ENCODE measurements around the gene TRNAU1AP.
A peak's percentile ranks its signal among the peaks of the same experiment; 100 is the strongest.
"Not testable (repeated sequence)": the region's sequence is repeated elsewhere in the genome, so short reads cannot be mapped to it uniquely, and the experiment has no call there.

Gene TRNAU1AP

DNA sequence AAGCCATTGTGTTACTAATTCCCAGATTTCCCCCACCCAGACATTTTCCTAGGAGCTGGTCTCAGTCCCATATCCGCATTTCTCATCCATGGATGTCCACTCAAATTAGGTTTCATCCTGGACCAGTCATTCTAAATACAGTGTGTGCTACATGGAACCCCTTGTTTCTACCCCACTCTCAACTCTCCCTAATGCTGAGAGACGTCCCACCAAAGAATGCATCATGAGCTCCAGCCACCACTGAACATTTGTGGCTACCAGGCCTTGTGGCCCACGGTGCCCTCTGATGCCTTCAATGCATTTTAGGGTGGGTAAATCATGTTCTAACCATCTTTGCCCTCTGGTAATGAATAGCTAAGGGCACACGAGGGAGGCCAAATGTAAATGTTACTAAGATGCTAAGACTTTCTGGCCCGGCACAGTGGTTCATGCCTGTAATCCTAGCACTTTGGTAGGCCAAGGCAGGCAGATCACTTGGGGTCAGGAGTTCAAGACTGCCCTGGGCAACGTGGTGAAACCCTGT, 25.9 kb downstream of the TRNAU1AP start:
- DNase-seq: no peak

DNA sequence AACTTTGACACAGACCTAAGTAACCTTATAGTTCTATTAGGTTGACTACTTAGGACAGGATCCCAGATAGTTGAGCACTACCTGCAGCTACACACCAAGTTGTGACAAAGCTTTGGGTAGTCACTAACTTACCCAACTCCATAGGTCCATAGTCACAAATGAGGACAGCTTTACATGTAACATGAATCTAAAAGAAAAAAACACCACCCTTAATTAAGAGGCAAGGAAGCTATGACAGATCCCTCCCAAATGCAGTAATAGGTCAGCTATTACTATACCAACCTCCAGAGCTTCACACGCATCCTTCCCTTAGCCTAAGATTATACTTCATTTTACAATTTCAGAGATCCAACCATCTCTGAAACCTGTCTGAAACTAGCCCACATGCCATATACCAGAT, 26.5 kb downstream of the TRNAU1AP start:
- DNase-seq: no peak

DNA sequence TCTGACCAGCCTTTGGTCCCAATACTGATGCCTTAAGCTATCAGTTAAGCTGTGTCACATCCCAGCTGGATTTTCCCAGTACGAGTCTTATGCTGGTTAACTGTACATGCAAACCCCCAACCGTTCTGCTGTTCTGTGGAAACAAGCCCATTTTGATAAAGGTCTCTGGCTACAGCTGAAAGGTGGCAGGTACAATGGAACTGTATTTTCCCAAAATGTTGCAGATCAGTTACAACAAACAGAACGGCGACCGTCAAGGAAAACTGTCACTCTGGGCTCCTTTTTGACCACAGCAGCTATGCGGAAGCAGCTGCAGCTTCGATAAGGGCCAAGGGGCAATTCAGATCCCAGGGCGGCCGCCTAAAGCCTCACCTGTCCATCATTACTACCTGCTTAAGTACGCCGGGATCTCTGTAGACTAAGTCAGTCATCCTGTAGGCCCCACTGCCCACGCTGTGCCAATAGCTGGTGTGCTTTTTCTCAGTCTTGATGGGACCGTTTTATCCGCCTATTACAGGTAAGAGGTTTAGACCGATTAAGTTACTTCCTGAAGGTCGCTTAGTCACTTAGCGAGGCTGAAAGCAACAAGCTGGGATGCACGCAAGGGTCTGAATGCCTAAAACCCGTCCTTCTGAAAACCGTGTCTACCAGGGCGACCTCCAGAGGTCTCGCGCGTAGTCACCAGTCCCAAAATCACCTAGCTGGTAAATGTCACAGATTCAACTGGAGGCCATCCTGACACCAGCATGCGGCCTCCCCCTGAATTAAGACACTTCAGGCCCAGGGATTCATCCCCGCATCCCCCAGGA, 28.0 kb downstream of the TRNAU1AP start:
- DNase-seq: peak; percentile 65

DNA sequence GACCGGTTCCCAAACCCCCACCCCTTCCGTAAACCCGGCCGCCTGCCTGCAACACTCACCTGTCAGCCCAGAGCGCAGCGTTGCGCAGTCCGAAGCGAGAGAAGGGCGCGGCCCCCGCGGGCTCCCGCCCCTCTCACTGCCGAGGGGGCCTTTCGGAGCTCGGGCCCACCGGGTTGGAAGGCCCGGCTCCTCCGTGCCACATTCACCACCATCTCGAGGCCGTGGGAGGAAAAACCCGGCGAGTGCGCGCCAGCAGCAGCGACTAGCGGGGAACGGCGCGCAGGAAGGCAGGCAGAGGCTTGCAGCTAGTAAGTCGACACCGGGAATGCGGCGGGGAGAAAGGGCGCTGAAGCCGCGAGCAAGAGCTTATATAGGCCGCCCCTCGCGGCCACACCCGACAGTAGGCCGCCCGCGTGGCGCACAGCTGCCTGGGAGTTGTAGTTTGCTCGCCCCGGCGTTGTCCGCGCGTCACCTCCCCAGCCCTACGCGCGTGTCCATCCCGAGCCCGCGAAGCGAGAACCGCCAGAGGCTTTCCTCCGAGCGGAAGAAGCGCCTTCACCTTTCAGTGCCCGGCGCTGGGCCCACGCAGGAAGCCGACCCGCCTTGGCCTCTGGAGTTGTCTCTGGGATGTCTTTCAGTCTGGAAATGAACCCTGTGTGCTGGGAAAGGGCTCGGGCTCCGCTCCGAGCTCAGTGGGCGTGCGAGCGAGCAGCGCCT, 28.8 kb downstream of the TRNAU1AP start:
- DNase-seq: peak; percentile 93

DNA sequence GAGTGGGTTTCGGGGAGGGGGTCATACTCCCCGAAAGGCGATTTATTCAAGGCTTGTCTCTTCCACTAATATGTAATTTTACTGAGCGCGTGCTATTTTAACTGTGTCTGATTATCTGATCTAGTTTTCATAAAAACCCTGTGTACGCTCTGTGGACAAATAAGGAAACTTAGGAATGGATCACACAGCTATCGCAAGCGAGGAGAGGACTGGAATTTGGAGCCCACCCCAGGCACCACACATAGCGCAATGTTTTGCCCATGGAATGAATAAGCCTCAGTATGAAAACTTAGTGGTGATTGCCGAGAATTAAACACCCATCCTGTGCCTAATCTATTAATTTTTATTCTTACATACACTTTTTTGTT, 29.3 kb downstream of the TRNAU1AP start:
- DNase-seq: no peak

DNA sequence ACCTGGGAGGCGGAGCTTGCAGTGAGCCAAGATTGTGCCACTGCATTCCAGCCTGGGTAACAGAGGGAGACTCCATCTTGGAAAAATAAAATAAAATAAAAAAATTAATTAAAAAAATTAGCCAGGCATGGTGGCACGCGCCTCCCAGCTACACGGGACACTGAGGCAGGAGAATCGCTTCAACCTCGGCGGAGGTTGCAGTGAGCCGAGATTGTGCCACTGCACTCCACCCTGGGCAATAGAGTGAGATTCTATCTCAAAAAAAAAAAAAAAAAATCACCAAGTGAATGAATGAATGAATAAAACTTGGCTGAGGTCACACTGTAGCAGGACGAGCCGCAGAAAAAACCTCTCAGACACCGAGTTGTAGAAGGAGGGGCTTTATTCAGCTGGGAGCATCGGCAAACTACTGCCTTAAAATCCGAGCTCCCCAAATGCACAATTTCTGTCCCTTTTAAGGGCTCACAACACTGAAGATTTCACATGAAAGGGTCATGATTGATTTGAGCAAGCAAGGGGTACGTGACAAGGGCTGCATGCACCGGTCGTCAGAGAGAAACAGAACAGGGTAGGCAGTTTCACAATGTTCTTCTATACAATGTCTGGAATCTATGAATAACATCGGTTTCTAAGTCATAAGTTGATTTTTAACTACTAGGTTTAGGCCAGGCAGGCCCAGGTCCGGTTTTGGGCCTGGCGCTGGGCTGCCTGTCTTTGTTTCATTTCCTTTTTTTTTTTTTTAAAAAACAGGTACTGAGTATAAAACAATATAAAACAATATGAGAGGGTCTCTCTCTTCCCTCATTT, 33.9 kb downstream of the TRNAU1AP start:
- DNase-seq: not testable (repeated sequence)

DNA sequence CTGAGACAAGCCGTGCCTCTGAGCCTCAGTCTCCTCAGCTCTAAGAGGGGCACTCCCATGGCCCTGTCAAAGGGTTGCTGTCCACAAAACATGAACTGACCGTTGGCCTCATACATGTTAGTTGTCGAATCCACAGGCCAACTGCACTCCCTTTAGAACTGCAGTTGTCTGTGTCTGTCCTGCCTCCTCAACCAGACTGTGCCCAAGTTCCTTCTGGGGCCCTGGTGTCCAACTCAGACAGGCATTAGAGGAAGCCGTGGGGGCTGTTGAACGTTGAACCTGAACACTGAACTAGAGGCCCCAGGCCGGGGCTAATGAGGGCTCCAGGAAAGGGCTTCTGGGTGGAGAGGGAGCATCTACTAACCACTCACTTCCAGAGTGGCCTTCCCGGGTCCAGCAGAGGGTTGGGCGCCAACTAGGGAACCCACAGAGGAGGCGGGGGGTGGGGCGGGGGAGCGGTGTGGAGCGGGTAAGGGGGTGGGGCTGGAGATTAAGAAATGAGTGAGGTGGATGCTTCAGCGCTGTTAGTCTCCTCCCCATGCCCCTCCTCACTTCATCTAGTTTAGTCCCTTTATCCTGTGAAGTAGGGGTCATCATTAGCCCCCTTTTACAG, 38.9 kb downstream of the TRNAU1AP start, which contains the start of gene RAB42:
TSS of gene RAB42 (plus strand) at position 558 of the 613 bp plus-strand sequence. CDS start 247 bp downstream, outside the sequence.
- DNase-seq: no peak

DNA sequence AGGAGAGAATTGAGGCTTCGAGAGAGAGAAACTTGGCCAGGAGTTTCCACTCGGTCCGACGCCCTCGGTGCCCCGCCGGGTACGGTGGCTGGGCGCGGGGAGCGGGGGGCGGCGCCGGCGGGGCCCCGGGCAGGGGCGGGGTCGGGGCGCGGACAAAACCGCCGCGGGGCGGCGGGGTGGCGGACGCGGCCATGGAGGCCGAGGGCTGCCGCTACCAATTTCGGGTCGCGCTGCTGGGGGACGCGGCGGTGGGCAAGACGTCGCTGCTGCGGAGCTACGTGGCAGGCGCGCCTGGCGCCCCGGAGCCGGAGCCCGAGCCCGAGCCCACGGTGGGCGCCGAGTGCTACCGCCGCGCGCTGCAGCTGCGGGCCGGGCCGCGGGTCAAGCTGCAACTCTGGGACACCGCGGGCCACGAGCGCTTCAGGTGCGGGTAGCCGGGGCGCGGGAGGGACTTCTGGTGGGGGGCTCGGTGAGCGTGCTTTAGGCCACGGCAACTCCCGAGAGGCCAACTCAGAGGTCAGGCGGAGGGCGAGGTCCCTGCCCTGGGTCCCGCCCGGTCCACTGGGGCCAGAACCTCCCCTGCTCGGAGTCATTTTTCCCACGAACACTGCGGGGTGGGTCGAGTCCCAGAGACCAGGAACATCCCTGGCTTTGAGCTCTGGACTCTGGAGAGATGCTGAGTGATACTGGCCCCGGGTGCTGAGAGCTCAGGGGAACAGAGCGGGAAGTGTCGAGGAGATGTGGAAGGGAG, 39.6 kb downstream of the TRNAU1AP start:
- no peak for DNase-seq

DNA sequence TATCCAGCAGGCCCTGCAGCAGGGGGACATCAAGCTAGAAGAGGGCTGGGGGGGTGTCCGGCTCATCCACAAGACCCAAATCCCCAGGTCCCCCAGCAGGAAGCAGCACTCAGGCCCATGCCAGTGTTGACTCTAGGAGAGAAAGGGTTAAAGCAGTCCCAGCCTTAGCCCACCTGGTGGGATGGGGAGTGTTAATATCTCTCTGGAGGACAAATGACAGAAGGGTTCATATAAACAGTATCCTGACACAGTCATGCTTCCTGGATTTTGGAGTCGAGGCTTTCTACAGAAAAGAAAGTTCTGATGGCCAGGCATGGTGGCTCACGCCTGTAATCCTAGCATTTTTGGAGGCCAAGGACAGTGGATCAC, 41.1 kb downstream of the TRNAU1AP start:
- DNase-seq: not testable (repeated sequence)

DNA sequence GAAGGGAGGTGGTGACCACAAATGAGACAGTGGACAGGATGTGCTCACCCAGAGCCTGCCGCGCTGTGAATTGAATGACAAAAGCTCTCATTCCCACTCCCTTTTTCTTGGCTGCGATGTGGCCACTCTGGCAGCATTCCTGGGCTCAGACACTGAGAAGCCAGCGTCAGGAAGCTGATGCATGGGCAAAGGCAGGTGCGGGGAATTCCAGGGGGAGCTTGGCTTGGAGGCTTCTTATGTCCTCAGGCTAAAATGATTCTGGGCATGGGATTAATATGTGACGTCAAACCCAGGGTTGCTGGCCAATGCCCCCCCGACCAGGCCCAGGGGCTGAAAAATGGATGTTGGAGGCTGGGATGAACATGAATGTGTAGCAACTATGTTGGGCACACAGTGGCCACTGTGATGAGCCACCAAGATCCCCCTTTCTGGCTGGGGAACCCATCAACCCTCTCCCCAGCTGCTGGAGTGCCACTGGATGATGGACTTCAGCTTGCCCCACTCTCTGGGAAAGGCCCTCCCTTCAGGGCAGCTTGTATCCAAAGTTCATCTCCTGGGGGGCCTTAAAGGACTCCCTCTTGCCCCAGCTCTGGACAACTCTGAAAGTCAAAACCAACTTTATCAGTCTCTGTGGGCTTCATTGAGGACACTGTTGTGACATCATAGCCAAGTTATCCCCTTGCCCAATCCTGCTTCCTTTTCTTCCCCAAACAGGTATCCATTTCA, 42.0 kb downstream of the TRNAU1AP start:
- not testable (repeated sequence) for DNase-seq

DNA sequence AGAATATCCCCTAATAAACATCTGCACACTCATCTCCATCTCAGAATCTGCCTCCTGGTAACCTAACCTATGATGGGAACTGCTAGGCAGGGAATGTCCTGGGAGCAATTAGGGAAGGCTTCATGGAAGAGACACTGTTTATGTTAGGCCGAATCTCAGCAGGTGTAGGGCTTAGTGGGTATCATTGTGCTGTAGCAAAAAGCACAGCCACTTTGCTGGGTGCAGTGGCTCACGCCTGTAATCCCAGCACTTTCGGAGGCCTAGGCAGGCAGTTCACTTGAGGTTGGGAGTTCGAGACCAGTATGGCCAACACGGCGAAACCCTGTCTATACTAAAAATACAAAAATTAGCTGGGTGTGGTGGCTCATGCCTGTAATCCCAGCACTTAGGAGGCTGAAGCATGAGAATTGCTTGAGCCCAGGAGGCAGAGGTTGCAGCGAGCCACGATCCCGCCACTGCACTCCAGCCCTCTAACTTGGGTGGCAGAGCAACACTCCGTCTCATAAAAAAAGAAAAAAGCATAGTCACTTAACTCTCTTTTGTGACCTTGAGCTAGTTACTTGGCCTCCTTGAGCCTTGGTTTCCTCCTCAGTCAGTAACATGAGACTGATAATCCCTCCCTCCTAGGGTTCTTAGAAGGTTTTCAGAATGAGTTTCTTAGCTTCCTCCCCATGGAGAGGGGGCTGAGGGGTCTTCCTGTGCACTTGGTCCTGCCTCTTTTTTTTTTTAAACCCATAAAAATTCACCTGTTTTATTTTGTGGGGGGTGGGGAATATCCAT, 42.7 kb downstream of the TRNAU1AP start:
- no peak for DNase-seq

DNA sequence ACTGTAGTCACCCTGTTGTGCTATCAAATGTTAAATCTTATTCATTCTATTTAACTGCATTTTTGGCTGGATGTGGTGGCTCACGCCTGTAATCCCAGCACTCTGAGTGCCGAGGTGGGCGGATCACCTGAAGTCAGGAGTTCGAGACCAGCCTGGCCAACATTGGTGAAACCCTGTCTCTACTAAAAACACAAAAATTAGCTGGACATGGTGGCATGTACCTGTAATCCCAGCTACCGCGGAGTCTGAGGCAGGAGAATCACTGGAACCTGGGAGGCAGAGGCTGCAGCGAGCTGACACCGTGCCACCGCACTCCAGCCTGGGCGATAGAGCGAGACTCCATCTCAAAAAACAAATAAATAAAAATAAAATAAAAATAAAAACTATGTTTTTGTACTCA, 43.4 kb downstream of the TRNAU1AP start:
- DNase-seq: not testable (repeated sequence)

DNA sequence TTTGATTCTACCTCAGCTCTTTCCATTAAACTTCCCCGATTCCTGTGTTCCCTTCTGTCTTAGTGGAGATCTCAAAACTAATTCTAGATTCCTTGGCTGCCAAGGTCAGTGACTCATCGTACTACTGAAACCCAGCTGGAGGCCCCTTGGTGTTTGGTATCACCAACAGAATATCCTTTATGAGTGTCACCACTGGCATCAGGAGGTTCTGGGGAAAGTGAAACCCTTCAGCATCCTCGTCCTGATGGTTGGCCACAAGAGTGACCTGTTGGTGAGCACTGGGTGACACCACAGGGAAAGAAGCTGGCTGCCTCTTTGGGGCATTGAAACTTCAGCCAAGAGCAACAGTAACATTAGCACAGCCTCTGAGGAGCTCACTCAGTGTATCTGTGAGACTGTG, 48.8 kb downstream of the TRNAU1AP start:
- no peak for DNase-seq

DNA sequence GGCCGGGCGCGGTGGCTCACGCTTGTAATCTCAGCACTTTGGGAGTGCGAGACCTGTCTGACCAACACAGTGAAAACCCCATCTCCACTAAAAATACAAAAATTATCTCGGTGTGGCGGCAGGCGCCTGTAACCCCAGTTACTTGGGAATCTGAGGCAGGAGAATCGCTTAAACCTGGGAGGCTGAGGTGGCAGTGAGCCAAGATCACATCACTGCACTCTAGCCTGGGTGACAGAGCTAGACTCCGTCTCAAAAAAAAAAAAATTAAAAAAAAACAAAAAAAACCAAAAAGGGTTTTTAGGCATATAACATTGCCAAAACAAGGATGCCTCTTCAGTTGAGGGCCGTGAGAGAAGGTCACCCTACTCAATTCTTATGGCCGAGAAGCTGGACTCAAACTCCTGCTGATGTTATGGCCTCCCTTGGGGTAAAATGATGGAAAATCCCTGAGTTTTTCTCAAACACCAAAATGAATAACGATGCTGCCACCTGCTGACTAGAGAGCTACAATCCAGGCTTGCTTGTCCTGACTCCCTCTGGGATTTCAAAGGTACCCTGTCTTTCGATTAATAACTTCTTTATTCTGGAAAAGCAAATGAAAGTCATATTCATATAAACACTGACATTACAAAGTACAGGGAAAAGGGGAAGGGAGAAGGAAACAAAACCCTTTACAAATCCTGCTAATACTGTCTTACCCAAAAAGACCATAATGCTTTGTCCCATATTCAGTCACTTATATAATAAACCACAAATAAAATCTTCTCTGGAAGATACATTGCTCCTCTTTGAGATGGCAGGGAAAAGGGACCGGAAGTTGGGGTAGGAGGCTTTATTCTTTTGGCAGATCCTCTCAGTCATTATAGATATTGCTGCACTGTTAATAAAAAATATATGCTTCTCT, 49.9 kb downstream of the TRNAU1AP start:
- peak; percentile 24 for DNase-seq

DNA sequence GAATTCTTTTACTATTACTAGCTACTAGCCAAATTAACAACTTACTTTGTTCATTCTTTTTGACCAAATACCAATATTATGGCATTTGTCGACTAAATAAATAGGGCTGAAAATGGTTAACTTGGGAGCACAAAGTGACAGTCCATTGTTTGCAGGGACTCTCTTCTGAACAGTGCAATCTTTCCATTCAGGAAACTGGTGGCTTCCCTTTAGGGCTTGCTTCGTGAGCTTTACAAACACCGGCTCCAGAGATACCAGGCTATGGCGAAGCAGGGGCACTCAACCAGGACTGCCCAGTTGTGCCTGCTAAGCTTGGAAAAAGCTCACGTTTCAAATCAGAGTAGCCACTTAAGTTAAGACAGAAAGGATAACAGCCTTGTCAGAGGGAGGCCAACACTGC, 51.5 kb downstream of the TRNAU1AP start:
- no peak for DNase-seq

DNA sequence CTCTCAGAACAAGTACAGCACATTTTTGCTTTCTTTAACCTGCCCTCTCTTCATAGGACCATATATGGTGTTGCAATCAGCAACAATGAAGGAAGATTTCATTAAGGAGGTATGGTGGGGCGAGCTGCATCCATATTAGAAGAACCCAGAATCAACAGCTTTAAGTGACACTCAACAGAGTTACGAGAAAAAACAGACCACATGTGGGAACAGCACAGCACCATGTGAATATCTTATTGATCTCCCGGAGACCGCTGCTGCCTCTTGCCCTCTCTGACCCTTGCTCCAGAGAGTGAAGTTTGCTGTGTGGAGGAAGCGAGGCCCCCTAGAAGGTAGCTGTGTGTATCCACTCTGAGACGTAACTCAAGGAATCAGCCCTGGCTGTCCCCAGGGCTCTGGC, 52.1 kb downstream of the TRNAU1AP start:
- DNase-seq: no peak

DNA sequence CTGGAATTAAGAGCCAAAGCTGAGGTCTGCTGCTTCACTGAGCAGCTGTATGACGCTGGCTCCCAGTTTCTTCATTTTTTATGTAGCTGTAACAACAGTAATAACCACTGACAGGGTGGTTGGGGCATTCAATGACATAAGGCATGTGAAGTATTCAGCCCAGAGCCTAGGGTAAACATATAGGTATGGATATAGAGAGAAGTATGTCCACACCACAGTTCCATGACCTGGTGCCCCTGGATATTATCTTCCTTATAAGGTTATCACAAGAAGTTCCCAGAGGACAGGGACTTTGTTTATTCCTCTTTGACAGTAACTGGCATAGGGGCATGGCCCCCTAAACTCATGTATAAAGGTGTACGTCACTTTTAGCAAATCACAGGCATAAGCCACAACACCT, 53.9 kb downstream of the TRNAU1AP start:
- DNase-seq: no peak

DNA sequence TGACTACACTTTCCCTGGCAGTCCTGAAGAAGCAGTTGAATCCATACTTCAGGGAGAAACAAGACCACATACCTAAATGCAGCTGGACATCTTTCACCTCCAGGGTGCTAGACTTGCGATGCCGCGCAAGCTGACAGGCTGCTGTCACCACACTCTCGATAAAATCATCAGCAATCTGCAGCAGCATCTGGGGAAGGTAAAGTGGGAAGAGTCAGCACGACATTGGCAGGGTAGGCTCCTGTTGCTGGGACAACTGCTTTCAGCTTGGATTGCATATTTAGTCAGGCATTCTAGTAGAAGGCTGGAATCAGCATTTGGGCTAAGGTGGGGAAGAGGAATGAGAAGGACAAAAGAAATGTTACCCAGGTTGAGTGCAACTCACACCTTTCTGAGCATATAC, 60.3 kb downstream of the TRNAU1AP start:
- DNase-seq: no peak
